Activated naive CD4-positive, alpha-beta T cell treated with Interleukin-2 at 50 U/mL for 16 hours (primary cell): ENCODE data around the gene IFNA14.
"Not testable (repeated sequence)": the region's sequence is repeated elsewhere in the genome, so short reads cannot be mapped to it uniquely, and the experiment has no call there.

Experiments used
- DNase-seq: peaks from one replicate; pipeline ENCODE4 v3.0.0-alpha.2; 2020

Gene IFNA14

DNA sequence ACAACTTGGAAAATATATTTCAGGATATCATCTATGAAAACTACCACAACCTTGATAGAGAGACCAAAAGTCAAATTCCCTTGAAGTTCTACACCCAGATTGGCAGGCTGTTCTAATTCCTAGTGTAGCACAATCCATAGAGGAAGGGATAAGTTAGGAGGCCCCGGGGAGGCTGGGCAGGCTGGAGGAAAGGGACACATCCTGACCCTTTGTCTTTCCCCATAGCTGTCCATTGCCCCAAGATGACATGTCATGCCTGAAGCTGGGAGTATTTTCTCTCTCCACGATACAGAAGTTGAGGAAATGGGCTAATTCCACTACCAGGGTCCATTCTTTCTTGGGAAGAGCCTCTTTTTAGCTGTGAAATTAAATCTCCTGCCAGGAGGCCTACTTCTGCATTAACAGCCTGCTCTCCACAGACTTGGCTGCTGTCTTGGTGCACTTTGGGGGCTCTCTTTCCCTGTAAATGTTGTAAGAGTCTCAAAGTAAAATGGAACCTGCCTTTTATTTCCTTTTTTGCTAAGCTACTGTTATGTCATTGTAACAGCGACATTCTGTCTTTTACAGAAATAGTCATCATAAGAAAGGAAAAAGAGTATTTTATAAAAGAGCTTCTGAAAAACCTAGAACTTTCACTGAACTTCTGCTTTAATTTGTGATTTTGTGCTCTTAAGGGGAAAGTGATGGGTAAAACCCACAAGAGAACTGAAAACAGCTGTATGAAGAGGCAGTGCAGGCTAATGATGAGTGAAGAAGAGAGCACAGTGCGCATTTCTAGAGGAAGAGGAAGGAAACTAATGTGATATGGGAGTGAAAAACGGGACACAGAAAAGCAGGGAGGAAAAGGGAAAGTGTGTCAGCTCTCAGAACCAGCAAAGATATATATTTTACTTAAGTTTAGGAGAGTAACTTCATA is 26.1 kb downstream of the IFNA14 start:
- not testable (repeated sequence) for DNase-seq

DNA sequence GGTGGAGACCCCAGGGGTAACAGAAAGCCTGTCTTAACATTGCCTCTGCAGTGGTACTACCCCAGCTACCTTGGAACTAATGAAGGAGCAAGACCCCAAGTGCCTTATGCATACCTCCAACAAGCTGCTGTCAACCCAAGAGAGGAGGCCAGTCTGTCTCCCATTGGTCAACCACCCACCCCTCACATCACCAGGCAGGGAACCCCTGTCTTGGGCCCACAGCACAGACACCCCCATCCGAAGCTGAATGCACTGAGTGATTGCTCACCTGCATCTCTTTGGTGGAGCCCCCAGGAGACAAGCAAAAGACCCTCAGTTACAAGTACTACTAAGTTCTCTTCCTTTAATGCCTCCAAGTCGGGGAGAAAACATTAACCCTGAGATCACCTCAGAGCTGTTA is 27.6 kb downstream of the IFNA14 start:
- DNase-seq, result not testable (repeated sequence)

DNA sequence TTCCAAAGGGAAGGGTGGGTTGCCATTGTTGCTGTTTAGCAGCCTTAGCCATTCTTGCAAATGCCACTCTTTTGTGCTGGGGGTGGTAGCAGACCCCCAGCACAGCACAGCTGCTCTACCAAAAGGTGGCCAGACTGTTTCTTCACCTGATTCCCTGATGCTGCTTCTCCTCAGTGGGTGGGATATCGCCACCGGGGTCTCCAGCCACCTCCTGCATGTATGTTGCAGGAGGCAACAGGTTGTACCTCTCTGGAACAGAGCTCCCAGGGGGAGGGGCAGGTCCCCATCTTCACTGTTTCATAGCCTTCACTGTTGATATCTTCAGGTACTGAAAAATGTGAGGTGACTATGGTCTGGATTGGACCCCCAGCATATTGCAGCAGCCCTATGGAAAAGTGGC is 29.0 kb downstream of the IFNA14 start:
- not testable (repeated sequence) for DNase-seq

DNA sequence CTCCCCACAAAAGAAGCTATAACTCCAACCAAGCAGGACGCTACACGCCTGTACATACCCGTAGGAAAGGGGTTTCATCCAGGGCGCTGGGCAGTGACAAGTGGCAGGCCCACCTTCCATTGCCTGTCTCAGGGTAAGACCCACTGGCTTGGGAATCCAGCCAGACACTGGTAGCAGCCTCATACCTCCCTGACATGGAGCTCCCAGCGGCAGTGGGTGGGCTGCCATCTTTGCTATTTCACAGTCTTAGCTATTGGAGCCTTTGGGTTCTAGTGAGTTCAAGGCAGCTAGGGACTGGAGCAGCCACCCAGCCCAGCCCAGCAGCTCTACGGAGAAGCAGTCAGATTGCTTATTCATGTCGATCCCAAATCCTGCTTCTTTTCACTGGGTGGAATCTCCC is 29.5 kb downstream of the IFNA14 start:
- DNase-seq, result no peak

DNA sequence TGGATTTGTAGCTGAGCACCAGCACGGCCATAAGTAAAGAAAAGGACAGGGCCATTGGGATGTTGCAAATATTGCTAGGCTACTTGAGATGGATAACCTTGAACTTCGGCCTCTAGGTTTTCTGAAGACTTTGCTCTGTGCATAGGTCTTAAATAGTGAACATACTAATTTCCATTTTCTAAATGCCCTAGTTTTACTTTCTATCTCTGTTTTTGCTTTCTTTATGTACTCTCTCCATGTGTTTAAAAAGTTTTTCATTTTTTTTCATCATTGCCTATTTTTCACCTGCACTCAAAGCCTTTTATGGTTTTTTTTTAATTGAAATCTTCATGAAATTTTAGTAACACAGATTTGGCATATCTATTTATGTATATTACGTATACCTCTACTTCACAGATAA is 32.8 kb downstream of the IFNA14 start, which contains the start of gene IFNA10:
Gene IFNA10 (minus strand): TSS at position 101 of the 400 bp plus-strand sequence. CDS start 46 bp downstream, at position 55.
- DNase-seq, result not testable (repeated sequence)

- DNase-seq, result no peak
Measured at GRCh38 chr9:21205204-21205603, 34.6 kb downstream of the IFNA14 start.

DNA sequence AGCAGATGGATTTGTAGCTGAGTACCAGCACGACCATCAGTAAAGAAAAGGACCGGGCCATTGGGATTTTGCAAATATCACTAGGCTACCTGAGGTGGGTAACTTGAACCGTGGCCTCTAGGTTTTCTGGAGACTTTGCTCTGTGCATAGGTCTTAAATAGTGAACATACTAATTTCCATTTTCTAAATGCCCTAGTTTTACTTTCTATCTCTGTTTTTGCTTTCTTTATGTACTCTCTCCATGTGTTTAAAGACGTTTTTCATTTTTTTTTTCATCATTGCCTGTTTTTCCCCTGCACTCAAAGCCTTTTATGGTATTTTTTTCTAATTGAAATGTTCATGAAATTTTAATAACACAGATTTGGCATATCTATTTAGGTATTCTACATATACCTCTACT is 37.7 kb downstream of the IFNA14 start, which contains the start of gene IFNA7:
Gene IFNA7 (minus strand): TSS at position 101 of the 400 bp plus-strand sequence. CDS start 40 bp downstream, at position 61.
- not testable (repeated sequence) for DNase-seq

GRCh38 chr9:21194867-21195776 is 44.7 kb downstream of the IFNA14 start:
- DNase-seq, result peak; percentile 32
